GM19035 (cell line): Measurements from ENCODE around the gene ANKS1B.
"Not testable (repeated sequence)": the region's sequence is repeated elsewhere in the genome, so short reads cannot be mapped to it uniquely, and the experiment has no call there.

Experiments used
- ATAC-seq: cut with Tn5 transposase; IDR thresholded peaks from one replicate; pipeline ENCODE4 v1.9.1; 2021; ENCODE audit not compliant: unreplicated experiment

The ANKS1B gene

DNA sequence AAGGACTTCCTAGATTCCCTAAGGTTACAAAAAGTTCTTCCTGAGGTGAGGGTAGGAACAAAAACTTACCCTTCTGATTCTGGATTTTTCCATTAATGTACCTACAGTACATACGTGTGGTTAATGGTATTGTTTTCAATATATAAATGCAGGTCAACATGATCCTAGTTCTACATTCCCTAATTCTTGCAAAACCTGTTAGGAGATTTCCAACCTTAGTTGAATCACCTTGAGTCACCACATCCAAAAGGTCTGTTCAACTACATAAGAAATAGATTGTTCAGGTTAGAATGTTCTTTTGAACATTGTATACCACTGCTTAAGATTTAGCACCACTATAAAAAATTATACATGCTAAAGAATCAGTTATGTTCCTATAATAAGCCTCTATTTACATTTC, 218.3 kb downstream of the ANKS1B start:
- no peak for ATAC-seq

- ATAC-seq: no peak
These were observed 219.1 kb downstream of the ANKS1B start for GRCh38 chr12:99765469-99766114.

DNA sequence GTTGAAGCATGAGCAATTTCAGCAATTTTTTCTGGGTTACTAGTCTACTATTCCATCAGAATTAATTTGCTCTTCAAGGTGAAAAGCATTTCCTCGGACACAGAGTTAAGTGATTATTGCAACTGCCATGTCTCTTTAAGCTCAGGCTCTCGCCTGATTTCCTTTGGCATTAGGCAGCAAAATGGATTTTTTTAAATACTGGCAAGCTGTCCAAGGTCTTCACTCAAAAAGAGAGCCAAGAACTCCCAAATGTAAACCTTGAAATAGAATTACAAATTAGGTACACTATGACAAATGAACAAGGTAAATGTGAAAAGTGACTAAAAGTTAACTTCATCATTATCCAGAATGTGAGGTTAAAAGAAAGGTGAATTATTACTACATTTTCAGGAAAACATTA, 225.3 kb downstream of the ANKS1B start:
- no peak for ATAC-seq

DNA sequence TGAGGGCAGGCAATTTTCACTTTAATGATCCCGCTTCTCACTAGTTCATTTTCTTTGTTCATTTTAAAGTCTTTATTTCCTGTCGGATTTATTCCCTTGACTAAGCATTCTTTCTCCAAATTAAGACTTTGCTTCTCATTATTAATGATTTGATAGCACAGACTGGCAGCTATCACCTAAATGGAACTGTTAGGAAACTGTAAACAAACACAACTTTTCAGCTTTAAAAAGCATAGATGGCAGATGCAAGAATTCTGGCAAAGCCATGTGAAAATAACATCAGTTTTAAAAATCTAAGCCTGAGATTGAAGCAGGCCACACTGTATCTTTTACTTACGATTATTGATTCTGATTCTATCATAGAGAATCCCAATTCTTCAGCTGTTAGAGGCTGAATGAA, 225.7 kb downstream of the ANKS1B start:
- no peak for ATAC-seq

DNA sequence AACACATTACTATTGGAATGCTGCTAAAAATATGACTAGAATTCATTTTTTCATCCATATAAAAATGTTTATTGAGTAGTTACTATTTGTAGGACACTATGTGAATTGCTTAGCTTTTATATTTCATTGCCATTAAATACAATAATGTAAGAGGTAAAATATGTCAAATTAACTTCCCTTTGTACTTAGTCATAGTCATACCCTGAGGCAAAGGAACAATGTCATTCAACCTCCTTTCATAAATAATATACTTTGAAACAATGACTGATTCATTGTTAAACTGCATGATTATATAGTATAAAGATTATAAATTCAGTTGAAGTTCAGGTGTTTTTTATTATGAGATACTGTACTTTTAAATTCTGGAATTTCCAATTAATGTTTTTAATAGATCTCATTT, 232.0 kb downstream of the ANKS1B start:
- no peak for ATAC-seq

- ATAC-seq: no peak
These were observed 238.2 kb downstream of the ANKS1B start for GRCh38 chr12:99746538-99746937.

- no peak for ATAC-seq
These were observed 238.8 kb downstream of the ANKS1B start for GRCh38 chr12:99745895-99746294.

DNA sequence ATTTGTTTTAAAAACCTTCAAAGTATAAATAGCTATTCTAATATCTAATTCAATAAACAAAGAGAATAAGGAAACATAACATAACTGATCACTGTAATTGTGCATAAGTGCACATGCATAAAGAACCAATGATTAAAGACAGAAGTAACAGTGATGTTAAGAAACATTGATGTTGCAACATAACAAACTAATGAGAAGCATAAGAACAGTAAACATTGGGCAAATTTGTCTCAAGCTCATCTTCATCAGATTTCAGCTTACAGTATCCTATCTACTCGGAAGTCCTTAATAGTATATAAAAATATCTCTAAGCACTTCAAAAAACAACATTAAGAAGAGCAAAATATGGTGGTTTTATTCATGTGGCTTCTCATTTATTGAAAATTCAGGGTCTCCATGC, 239.6 kb downstream of the ANKS1B start:
- no peak for ATAC-seq

GRCh38 chr12:99736760-99737269, 247.9 kb downstream of the ANKS1B start:
- no peak for ATAC-seq

DNA sequence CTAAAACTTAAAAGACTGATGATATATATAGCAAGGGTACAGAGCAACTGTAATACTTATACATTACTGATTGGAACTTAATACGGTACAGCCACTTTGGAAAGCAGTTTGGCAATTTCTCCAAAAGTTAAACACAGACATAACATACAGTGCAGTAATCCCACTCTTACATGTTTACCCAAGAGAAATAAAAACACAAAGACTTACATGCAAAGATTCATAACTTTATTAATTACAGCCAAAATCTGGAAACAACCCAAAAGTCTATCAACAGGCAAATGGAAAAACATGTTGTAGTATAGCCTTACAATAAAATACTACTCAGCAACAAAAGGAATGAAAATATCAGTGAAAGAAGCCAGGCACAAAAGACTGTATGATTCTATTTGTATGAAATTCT, 252.6 kb downstream of the ANKS1B start:
- no peak for ATAC-seq

DNA sequence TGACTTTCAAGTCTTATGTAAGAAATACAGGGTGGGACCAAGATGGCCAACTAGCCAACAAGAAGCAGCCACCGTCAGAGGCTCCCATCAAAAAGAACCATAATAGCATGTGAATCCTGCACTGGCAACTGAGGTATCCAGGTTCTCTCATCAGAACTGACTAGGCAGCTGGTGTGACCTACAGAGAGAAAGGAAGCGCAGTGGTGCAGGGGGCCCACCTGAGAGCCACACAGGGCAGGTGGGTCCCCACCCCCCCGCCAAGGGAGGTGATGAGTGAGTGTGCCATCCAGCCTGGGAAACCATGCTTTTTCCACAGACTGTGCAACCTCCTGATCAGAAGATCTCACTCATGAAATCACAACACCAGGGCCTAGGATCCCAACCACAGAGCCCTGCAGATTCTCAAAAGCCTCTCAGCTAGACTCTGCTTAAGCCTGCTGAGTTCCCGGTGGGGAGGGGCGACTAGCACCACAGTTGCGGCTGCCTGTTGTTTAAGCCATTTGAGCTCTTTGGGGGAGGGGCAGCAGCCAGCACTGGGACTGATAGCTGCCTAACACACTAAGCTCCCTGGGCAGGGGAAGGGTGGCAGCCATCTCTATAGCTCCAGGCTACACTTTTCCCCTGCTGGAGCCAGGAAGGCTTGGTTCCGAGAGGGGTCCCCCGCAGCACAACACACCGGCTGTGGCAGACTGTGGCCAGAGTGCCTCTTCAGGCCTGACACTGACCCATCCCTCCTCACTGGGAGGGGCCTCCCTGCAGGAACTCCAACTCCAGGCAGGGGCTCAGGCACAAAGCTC, 261.8 kb downstream of the ANKS1B start:
- ATAC-seq: no peak

- no peak for ATAC-seq
These were observed 262.9 kb downstream of the ANKS1B start for GRCh38 chr12:99721715-99722275.

- ATAC-seq: not testable (repeated sequence)
These were observed 264.7 kb downstream of the ANKS1B start for GRCh38 chr12:99720083-99720465.

- not testable (repeated sequence) for ATAC-seq
These were observed 265.2 kb downstream of the ANKS1B start for GRCh38 chr12:99719411-99720082.

- not testable (repeated sequence) for ATAC-seq
These were observed 268.8 kb downstream of the ANKS1B start for GRCh38 chr12:99715841-99716510.

DNA sequence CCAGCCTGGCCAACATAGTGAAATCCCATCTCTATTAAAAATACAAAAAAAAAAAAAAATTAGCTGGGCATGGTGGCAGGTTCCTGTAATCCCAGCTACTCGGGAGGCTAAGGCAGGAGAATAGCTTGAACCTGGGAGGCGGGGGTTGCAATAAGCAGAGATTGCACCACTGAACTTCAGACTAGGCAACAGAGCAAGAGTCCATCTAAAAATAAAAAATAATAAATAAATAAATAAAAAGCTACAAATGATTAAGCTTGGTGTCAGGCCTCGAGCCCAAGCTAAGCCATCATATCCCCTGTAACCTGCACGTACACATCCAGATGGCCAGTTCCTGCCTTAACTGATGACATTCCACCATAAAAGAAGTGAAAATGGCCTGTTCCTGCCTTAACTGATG, 269.8 kb downstream of the ANKS1B start:
- ATAC-seq: not testable (repeated sequence)

DNA sequence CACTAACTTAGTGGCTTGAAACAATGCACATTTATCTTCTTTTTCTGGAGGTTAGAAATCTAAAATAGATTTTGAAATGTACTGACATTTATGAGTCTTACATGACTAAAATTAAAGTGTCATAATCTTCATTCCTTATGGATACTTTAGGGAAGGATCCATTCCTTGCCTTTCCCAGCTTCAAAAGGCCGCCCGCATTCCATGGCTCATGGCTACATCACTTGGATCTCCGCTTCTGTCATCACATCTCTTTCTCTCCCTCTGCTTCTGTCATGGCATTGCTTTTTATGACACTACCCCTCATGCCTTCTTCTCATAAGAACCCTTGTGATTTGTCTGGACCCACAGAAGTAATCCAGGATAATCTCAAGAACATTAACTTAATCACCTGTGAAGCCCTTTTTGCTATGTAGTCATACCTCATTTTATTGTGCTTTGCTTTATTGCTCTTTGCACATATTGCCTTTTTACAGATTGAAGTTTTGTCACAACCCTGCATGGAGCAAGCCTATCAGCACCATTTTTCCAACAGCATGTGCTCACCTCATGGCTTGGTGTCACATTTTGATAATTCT, 270.7 kb downstream of the ANKS1B start:
- no peak for ATAC-seq

DNA sequence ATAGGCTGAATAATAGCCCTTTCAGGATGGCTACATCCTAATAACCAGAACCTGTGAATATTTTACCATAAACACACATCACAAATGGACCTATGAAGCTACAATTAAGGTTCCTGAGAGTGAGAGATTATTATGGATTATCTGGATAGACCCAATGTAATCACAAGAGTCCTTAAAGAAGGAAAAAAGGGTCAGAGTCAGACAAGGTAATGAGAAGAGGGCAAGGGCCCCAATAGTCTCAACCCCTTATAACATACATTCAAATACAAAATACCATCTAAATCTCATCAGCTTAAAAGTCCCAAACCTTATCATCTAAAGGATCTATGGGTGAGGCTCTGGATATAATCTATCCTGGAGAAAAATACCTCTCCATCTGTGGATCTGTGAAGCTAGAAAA, 272.5 kb downstream of the ANKS1B start:
- ATAC-seq: no peak

DNA sequence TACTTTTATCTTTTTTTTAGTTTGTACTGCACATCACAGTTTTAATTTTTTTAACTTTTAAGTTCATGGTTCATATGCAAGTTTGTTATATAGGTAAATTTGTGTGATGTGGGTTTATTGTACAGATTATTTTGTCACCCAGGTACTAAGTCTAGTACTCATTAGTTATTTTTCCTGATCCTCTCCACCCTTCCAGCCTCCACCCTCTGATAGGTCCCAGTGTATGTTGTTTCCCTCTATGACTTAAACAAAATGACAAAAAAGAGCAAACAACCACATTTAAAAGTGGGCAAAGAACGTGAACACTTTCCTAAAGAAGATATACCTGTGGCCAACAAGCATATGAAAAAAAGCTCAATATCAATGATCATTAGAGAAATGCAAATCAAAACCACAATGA, 273.5 kb downstream of the ANKS1B start:
- ATAC-seq: no peak

DNA sequence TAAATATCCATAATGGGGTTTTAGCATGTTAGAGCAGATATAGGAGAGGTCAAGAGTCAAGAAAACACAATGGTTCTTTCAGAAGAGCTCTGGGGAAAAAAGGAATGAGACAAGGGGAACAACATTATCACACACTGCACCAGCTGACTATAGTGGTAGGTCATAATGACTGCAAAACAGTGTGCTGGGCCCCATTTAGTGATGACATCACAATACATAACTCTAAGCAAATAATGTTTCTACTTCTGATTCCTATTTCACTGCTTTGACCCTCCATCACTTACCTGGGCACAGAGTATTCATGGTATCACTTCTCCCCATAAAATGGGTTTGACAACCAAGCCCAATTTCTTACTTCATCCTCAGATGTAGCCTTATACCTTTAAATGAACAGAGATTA, 275.1 kb downstream of the ANKS1B start:
- no peak for ATAC-seq

GRCh38 chr12:99709116-99709515, 275.6 kb downstream of the ANKS1B start:
- ATAC-seq: no peak
